Measurements from ENCODE around the gene ZBTB16.

The ZBTB16 gene

DNA sequence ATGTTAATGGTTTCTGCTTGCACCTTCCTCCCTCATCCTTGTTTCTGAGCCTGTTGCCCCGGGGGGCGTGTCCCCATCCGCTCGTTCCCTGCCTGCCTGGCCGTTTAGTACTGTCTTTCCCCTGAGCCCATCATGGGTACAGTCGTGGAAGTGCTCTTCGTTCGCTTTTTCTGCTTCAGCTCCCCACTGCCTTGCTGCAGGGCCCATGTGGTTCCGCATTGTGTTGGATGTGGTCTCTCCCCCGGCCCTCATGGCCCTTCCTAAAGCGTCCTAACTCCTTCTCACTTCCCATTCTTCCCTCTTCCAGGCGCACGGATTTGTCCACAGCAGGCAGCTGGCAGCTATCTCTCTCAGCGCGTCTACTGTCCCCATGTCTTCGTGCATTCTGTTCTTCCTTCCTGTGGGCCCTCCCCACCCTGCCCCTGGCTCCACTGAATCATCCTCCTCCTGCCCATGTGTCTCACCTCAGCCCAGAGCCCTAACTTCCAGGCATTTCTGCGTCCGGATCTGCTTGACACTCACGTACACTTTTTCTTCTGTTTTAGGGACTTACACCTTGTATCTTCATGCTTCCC is 98.1 kb downstream of the ZBTB16 start:
- Histone ChIP-seq H4K8ac (ENCODE audit: low read depth, low read length) (no peak overlapping the region), H3K4me3 (ENCODE audit: low read length) (no peak overlapping the region), H3K27ac (ENCODE audit: low read depth, low read length) (no peak overlapping the region), H4K5ac (ENCODE audit: low read length) (no peak overlapping the region), H3K36me3 (ENCODE audit: control insufficient read depth, insufficient read depth, low read length) (no peaks in the 10 kb centered on the region), H3K79me2 (ENCODE audit: control insufficient read depth, insufficient read depth, low read length) (no peaks in the 10 kb centered on the region), H2BK15ac (replicated peaks; ENCODE audit: low read depth) (no peak overlapping the region), H2BK120ac (ENCODE audit: low read depth, low read length) (no peak overlapping the region), H3K56ac (ENCODE audit: low read length) (no peak overlapping the region), H3K4ac (ENCODE audit: low read depth, low read length) (no peak overlapping the region), H3K4me2 (ENCODE audit: low read length) (no peak overlapping the region), H3K4me1 (ENCODE audit: control insufficient read depth, low read depth, low read length) (no peaks in the 10 kb centered on the region), H3K9ac (ENCODE audit: low read length) (no peak overlapping the region), H3K18ac (ENCODE audit: low read length) (no peak overlapping the region), H3K23ac (ENCODE audit: low read length) (no peak overlapping the region), H3K79me1 (ENCODE audit: low read length) (no peaks in the 10 kb centered on the region), H2AK5ac (ENCODE audit: low read length) (no peak overlapping the region), H2BK5ac (ENCODE audit: low read length) (no peak overlapping the region), H3K27me3 (ENCODE audit: insufficient read depth, low read length, poor library complexity) (no peaks in the 10 kb centered on the region)
- no peak for DNase-seq
- no CpG with 5 or more reads among the region's 19 CpGs for WGBS (ENCODE audit: extremely low coverage, insufficient coverage, low lambda C conversion rate)

DNA sequence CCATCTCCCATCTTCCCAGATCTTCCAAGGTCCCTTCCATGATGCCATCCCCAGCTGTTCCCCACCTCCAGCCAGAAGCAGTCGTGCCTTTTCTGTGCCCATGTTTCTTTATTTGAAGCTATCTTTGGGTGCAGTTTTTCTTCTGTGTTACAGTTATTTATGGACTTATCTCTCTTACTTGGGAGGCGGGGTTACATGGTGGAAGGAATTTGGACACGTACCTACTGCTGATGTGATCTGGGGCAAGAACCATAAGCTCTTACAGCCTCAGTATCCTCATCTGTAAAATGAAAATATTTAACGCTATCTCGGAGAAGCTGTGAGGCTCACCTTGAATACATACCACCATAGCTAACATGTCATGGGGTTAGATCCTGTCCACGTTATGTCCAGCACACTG is 98.9 kb downstream of the ZBTB16 start:
- Histone ChIP-seq H3K36me3 (ENCODE audit: control insufficient read depth, insufficient read depth, low read length) (no peaks in the 10 kb centered on the region), H3K9ac (ENCODE audit: low read length) (no peak overlapping the region), H3K4me1 (ENCODE audit: control insufficient read depth, low read depth, low read length) (no peaks in the 10 kb centered on the region), H3K4me2 (ENCODE audit: low read length) (no peak overlapping the region), H3K27me3 (ENCODE audit: insufficient read depth, low read length, poor library complexity) (no peaks in the 10 kb centered on the region), H2BK120ac (ENCODE audit: low read depth, low read length) (no peak overlapping the region), H3K79me1 (ENCODE audit: low read length) (no peaks in the 10 kb centered on the region), H4K5ac (ENCODE audit: low read length) (no peak overlapping the region), H4K8ac (ENCODE audit: low read depth, low read length) (no peak overlapping the region), H2AK5ac (ENCODE audit: low read length) (no peak overlapping the region), H2BK15ac (replicated peaks; ENCODE audit: low read depth) (no peak overlapping the region), H3K4me3 (ENCODE audit: low read length) (no peak overlapping the region), H2BK5ac (ENCODE audit: low read length) (no peak overlapping the region), H3K4ac (ENCODE audit: low read depth, low read length) (no peak overlapping the region), H3K27ac (ENCODE audit: low read depth, low read length) (no peak overlapping the region), H3K56ac (ENCODE audit: low read length) (no peak overlapping the region), H3K18ac (ENCODE audit: low read length) (no peak overlapping the region), H3K79me2 (ENCODE audit: control insufficient read depth, insufficient read depth, low read length) (no peaks in the 10 kb centered on the region), H3K23ac (ENCODE audit: low read length) (no peak overlapping the region)
- no CpG with 5 or more reads among the region's 6 CpGs for WGBS (ENCODE audit: extremely low coverage, insufficient coverage, low lambda C conversion rate)
- no peak for DNase-seq

DNA sequence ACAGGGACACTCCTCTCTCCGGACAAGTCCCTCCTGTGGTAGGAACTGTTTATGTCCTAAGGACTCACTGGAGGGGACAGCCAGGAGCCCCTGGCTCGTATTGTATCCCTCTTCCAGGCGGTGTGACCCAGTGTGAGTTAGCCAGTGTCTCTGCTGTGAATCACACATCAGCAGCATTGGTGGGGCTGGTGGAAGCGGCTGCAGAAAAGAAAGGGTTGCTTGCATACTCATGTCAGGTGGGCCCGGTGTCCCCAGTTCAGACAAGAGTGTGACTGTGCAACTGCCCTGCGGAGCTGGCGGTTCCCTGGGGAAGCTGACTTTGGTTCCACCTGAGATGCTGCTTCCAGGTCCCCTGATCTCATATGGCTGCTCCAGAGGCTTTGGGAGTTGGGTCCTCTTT is 99.4 kb downstream of the ZBTB16 start:
- Histone ChIP-seq H3K79me2 (ENCODE audit: control insufficient read depth, insufficient read depth, low read length) (no peaks in the 10 kb centered on the region), H2BK5ac (ENCODE audit: low read length) (no peak overlapping the region), H4K5ac (ENCODE audit: low read length) (no peak overlapping the region), H3K27me3 (ENCODE audit: insufficient read depth, low read length, poor library complexity) (no peaks in the 10 kb centered on the region), H3K18ac (ENCODE audit: low read length) (no peak overlapping the region), H2BK15ac (replicated peaks; ENCODE audit: low read depth) (no peak overlapping the region), H3K4me2 (ENCODE audit: low read length) (no peak overlapping the region), H4K8ac (ENCODE audit: low read depth, low read length) (no peak overlapping the region), H3K56ac (ENCODE audit: low read length) (no peak overlapping the region), H2AK5ac (ENCODE audit: low read length) (no peak overlapping the region), H3K23ac (ENCODE audit: low read length) (no peak overlapping the region), H3K4me1 (ENCODE audit: control insufficient read depth, low read depth, low read length) (no peaks in the 10 kb centered on the region), H3K79me1 (ENCODE audit: low read length) (no peaks in the 10 kb centered on the region), H3K27ac (ENCODE audit: low read depth, low read length) (no peak overlapping the region), H3K9ac (ENCODE audit: low read length) (no peak overlapping the region), H3K4ac (ENCODE audit: low read depth, low read length) (no peak overlapping the region), H3K4me3 (ENCODE audit: low read length) (no peak overlapping the region), H2BK120ac (ENCODE audit: low read depth, low read length) (no peak overlapping the region), H3K36me3 (ENCODE audit: control insufficient read depth, insufficient read depth, low read length) (no peaks in the 10 kb centered on the region)
- WGBS (ENCODE audit: extremely low coverage, insufficient coverage, low lambda C conversion rate) = no CpG with 5 or more reads among the region's 7 CpGs
- DNase-seq = no peak

DNA sequence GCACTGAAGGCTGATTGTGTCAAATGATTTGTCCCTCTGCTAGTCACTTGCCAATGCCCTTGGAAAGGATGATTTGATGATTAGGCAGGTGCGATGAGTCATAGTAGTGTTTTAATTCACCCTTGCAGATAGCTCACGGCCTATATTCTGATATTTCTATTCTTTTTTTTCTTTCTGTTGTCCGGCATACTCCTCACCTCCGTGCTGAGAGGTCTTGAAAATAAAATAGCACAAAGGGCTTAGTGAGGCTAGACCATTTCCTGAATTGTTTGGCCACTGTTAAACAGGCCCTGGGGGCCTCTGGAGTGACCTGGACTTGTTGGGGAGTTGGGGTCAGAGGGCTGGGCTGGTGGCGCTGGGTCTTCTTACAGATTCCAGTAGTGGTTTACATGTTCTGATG is 99.8 kb downstream of the ZBTB16 start:
- DNase-seq = no peak
- H3K27ac ChIP-seq (ENCODE audit: low read depth, low read length) = no peak overlapping the region
- no peak overlapping the region for H3K56ac ChIP-seq (ENCODE audit: low read length)
- no peak overlapping the region for H3K18ac ChIP-seq (ENCODE audit: low read length)
- no peaks in the 10 kb centered on the region for H3K27me3 ChIP-seq (ENCODE audit: insufficient read depth, low read length, poor library complexity)
- H4K8ac ChIP-seq (ENCODE audit: low read depth, low read length) = no peak overlapping the region
- no peak overlapping the region for H2BK120ac ChIP-seq (ENCODE audit: low read depth, low read length)
- no peak overlapping the region for H2AK5ac ChIP-seq (ENCODE audit: low read length)
- H3K36me3 ChIP-seq (ENCODE audit: control insufficient read depth, insufficient read depth, low read length) = no peaks in the 10 kb centered on the region
- H3K23ac ChIP-seq (ENCODE audit: low read length) = no peak overlapping the region
- H3K4me2 ChIP-seq (ENCODE audit: low read length) = no peak overlapping the region
- no peaks in the 10 kb centered on the region for H3K79me1 ChIP-seq (ENCODE audit: low read length)
- no CpG with 5 or more reads among the region's 5 CpGs for WGBS (ENCODE audit: extremely low coverage, insufficient coverage, low lambda C conversion rate)
- H3K4me1 ChIP-seq (ENCODE audit: control insufficient read depth, low read depth, low read length) = no peaks in the 10 kb centered on the region
- no peaks in the 10 kb centered on the region for H3K79me2 ChIP-seq (ENCODE audit: control insufficient read depth, insufficient read depth, low read length)
- H2BK5ac ChIP-seq (ENCODE audit: low read length) = no peak overlapping the region
- H3K9ac ChIP-seq (ENCODE audit: low read length) = no peak overlapping the region
- H2BK15ac ChIP-seq (replicated peaks; ENCODE audit: low read depth) = no peak overlapping the region
- H3K4me3 ChIP-seq (ENCODE audit: low read length) = no peak overlapping the region
- no peak overlapping the region for H4K5ac ChIP-seq (ENCODE audit: low read length)
- H3K4ac ChIP-seq (ENCODE audit: low read depth, low read length) = no peak overlapping the region

DNA sequence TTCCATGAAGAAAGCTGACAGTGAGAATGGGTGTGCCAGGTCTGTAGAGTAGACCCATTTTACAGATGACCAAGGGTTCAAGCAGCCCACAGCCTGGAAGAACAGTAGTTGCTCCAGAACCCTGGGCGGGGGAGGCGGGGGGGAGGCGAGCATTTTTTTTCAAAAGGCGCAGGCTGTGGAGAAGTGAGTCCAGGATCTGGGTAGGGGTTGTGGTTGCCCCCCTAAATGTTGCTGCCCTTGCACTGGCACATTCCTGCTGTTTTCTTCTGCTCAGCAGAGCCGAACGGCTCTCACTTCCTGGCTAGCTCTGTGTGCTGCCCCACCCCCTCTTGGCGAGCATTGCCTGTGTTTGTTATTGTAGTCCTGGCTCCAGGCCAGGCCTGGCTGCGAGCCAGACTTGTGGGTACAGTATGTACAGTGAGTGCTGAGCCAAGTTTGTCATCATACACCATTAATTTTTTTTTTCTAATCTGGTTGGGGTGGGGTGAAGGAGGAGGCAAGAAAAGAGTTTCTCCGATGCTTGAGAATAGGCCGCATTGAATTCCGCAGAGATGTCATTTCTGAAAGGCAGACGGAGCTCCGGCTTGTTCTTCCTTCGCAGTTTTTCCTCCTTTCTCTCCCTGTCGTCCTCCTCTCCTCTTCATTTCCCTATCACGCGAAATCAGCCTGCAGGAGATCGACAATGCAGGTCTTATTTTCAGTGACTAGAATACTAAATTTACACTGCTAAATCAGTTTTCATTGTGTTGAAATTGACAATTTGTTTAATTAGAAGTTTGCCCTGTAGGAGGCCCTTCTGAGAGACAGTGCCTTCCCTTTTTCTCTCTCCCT is 100.5 kb downstream of the ZBTB16 start:
- Histone ChIP-seq H2BK5ac (ENCODE audit: low read length) (no peak overlapping the region), H3K79me2 (ENCODE audit: control insufficient read depth, insufficient read depth, low read length) (no peaks in the 10 kb centered on the region), H3K4me1 (ENCODE audit: control insufficient read depth, low read depth, low read length) (no peaks in the 10 kb centered on the region), H3K18ac (ENCODE audit: low read length) (no peak overlapping the region), H3K36me3 (ENCODE audit: control insufficient read depth, insufficient read depth, low read length) (no peaks in the 10 kb centered on the region), H3K4me3 (ENCODE audit: low read length) (no peak overlapping the region), H4K5ac (ENCODE audit: low read length) (no peak overlapping the region), H2BK15ac (replicated peaks; ENCODE audit: low read depth) (no peak overlapping the region), H3K56ac (ENCODE audit: low read length) (no peak overlapping the region), H3K23ac (ENCODE audit: low read length) (no peak overlapping the region), H3K27me3 (ENCODE audit: insufficient read depth, low read length, poor library complexity) (no peaks in the 10 kb centered on the region), H2AK5ac (ENCODE audit: low read length) (no peak overlapping the region), H3K27ac (ENCODE audit: low read depth, low read length) (no peak overlapping the region), H4K8ac (ENCODE audit: low read depth, low read length) (no peak overlapping the region), H2BK120ac (ENCODE audit: low read depth, low read length) (no peak overlapping the region), H3K4ac (ENCODE audit: low read depth, low read length) (no peak overlapping the region), H3K9ac (ENCODE audit: low read length) (no peak overlapping the region), H3K4me2 (ENCODE audit: low read length) (no peak overlapping the region), H3K79me1 (ENCODE audit: low read length) (no peaks in the 10 kb centered on the region)
- no CpG with 5 or more reads among the region's 18 CpGs for WGBS (ENCODE audit: extremely low coverage, insufficient coverage, low lambda C conversion rate)
- peak; percentile 29 for DNase-seq
